NT2/D1 (cell line): Measurements from ENCODE around the gene HMGB1.

Experiments used
- YY1 ChIP-seq: IDR thresholded peaks from 2 replicates; pipeline ENCODE4 v1.6.1; 2011; ENCODE audit not compliant: insufficient read length, insufficient read depth
- ZNF274 ChIP-seq: IDR thresholded peaks from 2 replicates; pipeline ENCODE4 v1.6.1; 2011; ENCODE audit warnings: mild to moderate bottlenecking, low read depth, low read length

DNA sequence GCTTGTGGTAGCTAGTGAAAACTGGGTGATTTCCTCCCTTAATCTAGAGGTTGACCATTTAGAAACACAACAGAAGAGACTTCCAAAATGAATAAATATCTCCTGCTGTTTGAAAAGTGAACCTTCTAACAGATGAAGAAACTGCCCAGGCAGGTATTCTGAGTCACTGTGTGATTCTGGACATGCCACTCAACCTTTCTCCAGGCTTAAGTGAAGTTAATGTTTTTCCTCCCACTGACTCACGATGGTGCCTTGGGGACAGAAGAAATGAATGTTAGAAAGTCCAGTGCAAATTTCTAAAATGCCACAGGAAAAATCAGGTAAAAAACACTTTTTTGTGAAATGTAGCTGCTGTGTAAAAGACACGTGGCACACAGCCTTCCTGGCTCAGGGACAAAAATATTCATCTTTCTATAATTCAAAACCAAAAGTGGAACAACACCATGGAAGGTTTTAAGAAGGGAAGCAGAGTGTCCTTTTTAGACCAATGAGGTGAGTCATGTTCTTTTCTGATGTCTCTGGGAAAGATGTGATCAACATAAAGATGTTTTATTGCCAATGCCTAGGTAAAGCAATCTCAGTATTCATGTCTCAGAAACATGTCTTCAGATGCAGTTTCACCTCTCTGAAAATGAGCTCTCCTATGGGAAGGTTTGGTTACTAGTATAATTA, 34.3 kb downstream of the HMGB1 start:
- no peak for TF ChIP-seq ZNF274
- TF ChIP-seq YY1, result no peak
